ENCODE measurements around the gene DDX41.
"Not testable (repeated sequence)": the region's sequence is repeated elsewhere in the genome, so short reads cannot be mapped to it uniquely, and the experiment has no call there.

DDX41 gene

GRCh38 chr5:177516601-177517568 is at the start of gene DDX41:
DDX41 (minus strand) TSS chr5:177516961; CDS start chr5:177516945, 16 bp downstream.
- peak; percentile 96 for DNase-seq

GRCh38 chr5:177565046-177565445 is 48.3 kb upstream of the DDX41 start:
- no peak for DNase-seq

GRCh38 chr5:177559446-177559941 is 42.7 kb upstream of the DDX41 start:
- not testable (repeated sequence) for DNase-seq

GRCh38 chr5:177557796-177558195 is 41.0 kb upstream of the DDX41 start:
- no peak for DNase-seq

GRCh38 chr5:177557041-177557647 is 40.4 kb upstream of the DDX41 start:
- DNase-seq: peak; percentile 47

GRCh38 chr5:177555665-177556064 is 38.9 kb upstream of the DDX41 start:
- no peak for DNase-seq

- no peak for DNase-seq
Observed at GRCh38 chr5:177555228-177555627, 38.5 kb upstream of the DDX41 start.

GRCh38 chr5:177554474-177555111 is 37.8 kb upstream of the DDX41 start, which contains the start of gene FAM193B:
FAM193B (minus strand) TSS chr5:177554563; CDS start chr5:177554458, 105 bp downstream.
- DNase-seq: peak; percentile 96

- no peak for DNase-seq
Observed at GRCh38 chr5:177553671-177554429, 37.1 kb upstream of the DDX41 start.

GRCh38 chr5:177552839-177553455 is 36.2 kb upstream of the DDX41 start:
- no peak for DNase-seq

GRCh38 chr5:177550122-177550521 is 33.4 kb upstream of the DDX41 start:
- no peak for DNase-seq

- no peak for DNase-seq
Observed at GRCh38 chr5:177548495-177548894, 31.7 kb upstream of the DDX41 start.

GRCh38 chr5:177547736-177548135 is 31.0 kb upstream of the DDX41 start:
- DNase-seq: no peak

- no peak for DNase-seq
Observed at GRCh38 chr5:177546258-177546741, 29.5 kb upstream of the DDX41 start.

GRCh38 chr5:177545487-177546257 is 28.9 kb upstream of the DDX41 start:
- no peak for DNase-seq

GRCh38 chr5:177542816-177543465 is 26.2 kb upstream of the DDX41 start:
- DNase-seq: no peak

- no peak for DNase-seq
Observed at GRCh38 chr5:177540438-177540837, 23.7 kb upstream of the DDX41 start.

- no peak for DNase-seq
Observed at GRCh38 chr5:177539411-177539810, 22.6 kb upstream of the DDX41 start.

- DNase-seq: no peak
Observed at GRCh38 chr5:177538876-177539275, 22.1 kb upstream of the DDX41 start.

All from CD4-positive, alpha-beta T cell treated with Interleukin-12 subunit alpha and Interleukin-12 subunit beta, for 1 hour (primary cell).